ENCODE measurements around the gene HSBP1.

- no peak for TF ChIP-seq CTCF (IDR thresholded peaks at IDR 0.05)
- TF ChIP-seq POLR2AphosphoS5 (IDR thresholded peaks at IDR 0.05) = no peak
- no peak for TF ChIP-seq POLR2A (IDR thresholded peaks at IDR 0.05)
Observed at GRCh38 chr16:83774066-83774465, 33.7 kb upstream of the HSBP1 start.
